Measurements from ENCODE around the gene NAT14. TPM values are rescaled to one million over a fixed set of nuclear protein-coding genes. Genes with fewer than 3 reads are reported as not detected.

The NAT14 gene
- total RNA-seq, 1 experiment from 2014 or later: 87.7 TPM

DNA sequence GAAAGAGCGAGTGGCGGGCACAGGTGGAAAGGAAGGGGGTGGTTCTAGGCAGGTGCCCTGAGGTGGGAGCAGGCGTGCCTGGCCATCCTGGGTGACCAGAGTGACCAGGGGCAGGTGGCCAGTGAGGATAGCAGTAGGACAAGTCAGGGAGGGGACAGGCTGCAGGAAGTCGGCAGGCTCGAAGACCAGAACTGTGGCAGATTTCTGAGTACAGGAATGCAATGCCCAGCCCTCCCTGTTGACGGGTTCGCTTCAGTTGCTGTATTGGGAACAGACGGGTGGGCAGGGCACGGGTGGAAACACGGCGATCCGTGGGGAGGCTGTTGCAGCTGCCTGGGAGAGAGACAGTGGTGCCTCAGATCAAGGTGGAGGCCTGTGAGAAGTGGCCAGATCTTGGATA lies 6.6 kb upstream of the NAT14 start:
- H3K4me3 Mint-ChIP-seq: peak overlapping the region; percentile 85
- ChIA-PET CTCF (interaction anchor here (1.7 to 4.5 kb wide), 2 partner anchors 11 to 26 kb away, joined by 6 to 68 read pairs; no protein-coding TSS in a partner anchor), POLR2A (no interaction called here)
- H3K27me3 Mint-ChIP-seq (ENCODE audit: low read depth): peaks cover 9% of the 10 kb centered on the region
- no peaks in the 10 kb centered on the region for H3K36me3 Mint-ChIP-seq
- TF ChIP-seq ETV6 (CRISPR knock-in tag; IDR thresholded peaks at IDR 0.05) (no peak), NR1H2 (CRISPR knock-in tag; IDR thresholded peaks at IDR 0.05) (no peak), GABPB1 (CRISPR knock-in tag; IDR thresholded peaks at IDR 0.05) (no peak), TP53 (CRISPR knock-in tag; IDR thresholded peaks at IDR 0.05) (no peak), OVOL2 (CRISPR knock-in tag; IDR thresholded peaks at IDR 0.05; ENCODE audit: borderline replicate concordance) (no peak), ESRRA (CRISPR knock-in tag; IDR thresholded peaks at IDR 0.05; ENCODE audit: borderline replicate concordance) (no peak), HMGA2 (CRISPR knock-in tag; IDR thresholded peaks at IDR 0.05) (no peak)
- TF ChIP-seq, protein P1, sequence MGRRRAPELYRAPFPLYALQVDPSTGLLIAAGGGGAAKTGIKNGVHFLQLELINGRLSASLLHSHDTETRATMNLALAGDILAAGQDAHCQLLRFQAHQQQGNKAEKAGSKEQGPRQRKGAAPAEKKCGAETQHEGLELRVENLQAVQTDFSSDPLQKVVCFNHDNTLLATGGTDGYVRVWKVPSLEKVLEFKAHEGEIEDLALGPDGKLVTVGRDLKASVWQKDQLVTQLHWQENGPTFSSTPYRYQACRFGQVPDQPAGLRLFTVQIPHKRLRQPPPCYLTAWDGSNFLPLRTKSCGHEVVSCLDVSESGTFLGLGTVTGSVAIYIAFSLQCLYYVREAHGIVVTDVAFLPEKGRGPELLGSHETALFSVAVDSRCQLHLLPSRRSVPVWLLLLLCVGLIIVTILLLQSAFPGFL (CRISPR knock-in tag; IDR thresholded peaks at IDR 0.05; ENCODE audit: borderline replicate concordance): no peak
- TF ChIP-seq, protein P2, sequence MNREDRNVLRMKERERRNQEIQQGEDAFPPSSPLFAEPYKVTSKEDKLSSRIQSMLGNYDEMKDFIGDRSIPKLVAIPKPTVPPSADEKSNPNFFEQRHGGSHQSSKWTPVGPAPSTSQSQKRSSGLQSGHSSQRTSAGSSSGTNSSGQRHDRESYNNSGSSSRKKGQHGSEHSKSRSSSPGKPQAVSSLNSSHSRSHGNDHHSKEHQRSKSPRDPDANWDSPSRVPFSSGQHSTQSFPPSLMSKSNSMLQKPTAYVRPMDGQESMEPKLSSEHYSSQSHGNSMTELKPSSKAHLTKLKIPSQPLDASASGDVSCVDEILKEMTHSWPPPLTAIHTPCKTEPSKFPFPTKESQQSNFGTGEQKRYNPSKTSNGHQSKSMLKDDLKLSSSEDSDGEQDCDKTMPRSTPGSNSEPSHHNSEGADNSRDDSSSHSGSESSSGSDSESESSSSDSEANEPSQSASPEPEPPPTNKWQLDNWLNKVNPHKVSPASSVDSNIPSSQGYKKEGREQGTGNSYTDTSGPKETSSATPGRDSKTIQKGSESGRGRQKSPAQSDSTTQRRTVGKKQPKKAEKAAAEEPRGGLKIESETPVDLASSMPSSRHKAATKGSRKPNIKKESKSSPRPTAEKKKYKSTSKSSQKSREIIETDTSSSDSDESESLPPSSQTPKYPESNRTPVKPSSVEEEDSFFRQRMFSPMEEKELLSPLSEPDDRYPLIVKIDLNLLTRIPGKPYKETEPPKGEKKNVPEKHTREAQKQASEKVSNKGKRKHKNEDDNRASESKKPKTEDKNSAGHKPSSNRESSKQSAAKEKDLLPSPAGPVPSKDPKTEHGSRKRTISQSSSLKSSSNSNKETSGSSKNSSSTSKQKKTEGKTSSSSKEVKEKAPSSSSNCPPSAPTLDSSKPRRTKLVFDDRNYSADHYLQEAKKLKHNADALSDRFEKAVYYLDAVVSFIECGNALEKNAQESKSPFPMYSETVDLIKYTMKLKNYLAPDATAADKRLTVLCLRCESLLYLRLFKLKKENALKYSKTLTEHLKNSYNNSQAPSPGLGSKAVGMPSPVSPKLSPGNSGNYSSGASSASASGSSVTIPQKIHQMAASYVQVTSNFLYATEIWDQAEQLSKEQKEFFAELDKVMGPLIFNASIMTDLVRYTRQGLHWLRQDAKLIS (CRISPR knock-in tag; IDR thresholded peaks at IDR 0.05; ENCODE audit: borderline replicate concordance): no peak
- TF ChIP-seq, protein P3, sequence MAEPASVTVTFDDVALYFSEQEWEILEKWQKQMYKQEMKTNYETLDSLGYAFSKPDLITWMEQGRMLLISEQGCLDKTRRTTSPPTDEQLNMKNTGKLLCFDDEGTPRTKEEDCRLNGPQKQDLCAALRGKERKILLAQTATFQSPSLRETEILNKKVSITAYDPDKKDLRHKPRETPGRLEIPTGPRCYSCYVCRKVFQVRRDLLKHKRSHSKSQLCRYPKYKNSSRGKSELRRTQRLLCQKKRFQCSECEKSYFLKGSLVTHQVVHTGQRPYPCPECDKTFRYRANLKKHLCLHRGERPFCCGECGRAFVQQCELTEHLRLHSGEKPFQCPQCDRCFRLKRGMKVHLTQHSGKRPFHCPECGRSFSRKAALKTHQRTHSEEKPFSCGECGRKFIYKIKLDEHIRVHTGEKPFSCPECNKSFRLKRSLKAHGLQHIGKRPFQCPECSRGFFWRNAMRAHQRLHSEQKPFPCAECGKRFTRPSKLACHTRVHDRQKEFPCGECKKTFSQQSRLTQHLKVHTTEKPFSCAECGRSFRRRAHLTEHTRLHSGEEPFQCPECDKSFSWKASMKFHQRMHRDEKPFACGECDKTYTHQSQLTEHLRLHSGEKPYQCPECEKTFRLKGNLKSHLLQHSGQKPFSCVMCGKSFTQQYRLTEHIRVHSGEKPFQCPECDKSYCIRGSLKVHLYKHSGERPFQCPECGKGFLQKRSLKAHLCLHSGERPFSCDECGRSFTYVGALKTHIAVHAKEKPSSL (CRISPR knock-in tag; conservative IDR thresholded peaks at IDR 0.05): no peak
- TF ChIP-seq, protein P4, sequence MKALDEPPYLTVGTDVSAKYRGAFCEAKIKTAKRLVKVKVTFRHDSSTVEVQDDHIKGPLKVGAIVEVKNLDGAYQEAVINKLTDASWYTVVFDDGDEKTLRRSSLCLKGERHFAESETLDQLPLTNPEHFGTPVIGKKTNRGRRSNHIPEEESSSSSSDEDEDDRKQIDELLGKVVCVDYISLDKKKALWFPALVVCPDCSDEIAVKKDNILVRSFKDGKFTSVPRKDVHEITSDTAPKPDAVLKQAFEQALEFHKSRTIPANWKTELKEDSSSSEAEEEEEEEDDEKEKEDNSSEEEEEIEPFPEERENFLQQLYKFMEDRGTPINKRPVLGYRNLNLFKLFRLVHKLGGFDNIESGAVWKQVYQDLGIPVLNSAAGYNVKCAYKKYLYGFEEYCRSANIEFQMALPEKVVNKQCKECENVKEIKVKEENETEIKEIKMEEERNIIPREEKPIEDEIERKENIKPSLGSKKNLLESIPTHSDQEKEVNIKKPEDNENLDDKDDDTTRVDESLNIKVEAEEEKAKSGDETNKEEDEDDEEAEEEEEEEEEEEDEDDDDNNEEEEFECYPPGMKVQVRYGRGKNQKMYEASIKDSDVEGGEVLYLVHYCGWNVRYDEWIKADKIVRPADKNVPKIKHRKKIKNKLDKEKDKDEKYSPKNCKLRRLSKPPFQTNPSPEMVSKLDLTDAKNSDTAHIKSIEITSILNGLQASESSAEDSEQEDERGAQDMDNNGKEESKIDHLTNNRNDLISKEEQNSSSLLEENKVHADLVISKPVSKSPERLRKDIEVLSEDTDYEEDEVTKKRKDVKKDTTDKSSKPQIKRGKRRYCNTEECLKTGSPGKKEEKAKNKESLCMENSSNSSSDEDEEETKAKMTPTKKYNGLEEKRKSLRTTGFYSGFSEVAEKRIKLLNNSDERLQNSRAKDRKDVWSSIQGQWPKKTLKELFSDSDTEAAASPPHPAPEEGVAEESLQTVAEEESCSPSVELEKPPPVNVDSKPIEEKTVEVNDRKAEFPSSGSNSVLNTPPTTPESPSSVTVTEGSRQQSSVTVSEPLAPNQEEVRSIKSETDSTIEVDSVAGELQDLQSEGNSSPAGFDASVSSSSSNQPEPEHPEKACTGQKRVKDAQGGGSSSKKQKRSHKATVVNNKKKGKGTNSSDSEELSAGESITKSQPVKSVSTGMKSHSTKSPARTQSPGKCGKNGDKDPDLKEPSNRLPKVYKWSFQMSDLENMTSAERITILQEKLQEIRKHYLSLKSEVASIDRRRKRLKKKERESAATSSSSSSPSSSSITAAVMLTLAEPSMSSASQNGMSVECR (CRISPR knock-in tag; IDR thresholded peaks at IDR 0.05; ENCODE audit: borderline replicate concordance): no peak
- TF ChIP-seq, protein P5, sequence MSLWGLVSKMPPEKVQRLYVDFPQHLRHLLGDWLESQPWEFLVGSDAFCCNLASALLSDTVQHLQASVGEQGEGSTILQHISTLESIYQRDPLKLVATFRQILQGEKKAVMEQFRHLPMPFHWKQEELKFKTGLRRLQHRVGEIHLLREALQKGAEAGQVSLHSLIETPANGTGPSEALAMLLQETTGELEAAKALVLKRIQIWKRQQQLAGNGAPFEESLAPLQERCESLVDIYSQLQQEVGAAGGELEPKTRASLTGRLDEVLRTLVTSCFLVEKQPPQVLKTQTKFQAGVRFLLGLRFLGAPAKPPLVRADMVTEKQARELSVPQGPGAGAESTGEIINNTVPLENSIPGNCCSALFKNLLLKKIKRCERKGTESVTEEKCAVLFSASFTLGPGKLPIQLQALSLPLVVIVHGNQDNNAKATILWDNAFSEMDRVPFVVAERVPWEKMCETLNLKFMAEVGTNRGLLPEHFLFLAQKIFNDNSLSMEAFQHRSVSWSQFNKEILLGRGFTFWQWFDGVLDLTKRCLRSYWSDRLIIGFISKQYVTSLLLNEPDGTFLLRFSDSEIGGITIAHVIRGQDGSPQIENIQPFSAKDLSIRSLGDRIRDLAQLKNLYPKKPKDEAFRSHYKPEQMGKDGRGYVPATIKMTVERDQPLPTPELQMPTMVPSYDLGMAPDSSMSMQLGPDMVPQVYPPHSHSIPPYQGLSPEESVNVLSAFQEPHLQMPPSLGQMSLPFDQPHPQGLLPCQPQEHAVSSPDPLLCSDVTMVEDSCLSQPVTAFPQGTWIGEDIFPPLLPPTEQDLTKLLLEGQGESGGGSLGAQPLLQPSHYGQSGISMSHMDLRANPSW (CRISPR knock-in tag; conservative IDR thresholded peaks at IDR 0.05; ENCODE audit: low read depth): no peak
- no peak for ATAC-seq
- H3K27ac Mint-ChIP-seq: peak overlapping the region; percentile 77
- H3K9me3 Mint-ChIP-seq: no peaks in the 10 kb centered on the region
- no peak for DNase-seq (ENCODE audit: low spot score)
- H3K4me1 Mint-ChIP-seq: peaks cover 23% of the 10 kb centered on the region
